Measurements from ENCODE around the gene CASP9. TPM values are rescaled to one million over a fixed set of nuclear protein-coding genes. Genes with fewer than 3 reads are reported as not detected.

Gene CASP9
- polyA plus RNA-seq, result 10 to 100 TPM; 12.7 to 22.0 (median 14.5) TPM

- H3K27ac ChIP-seq (ENCODE audit: low read depth, low read length), result peak within 1 kb of the TSS; percentile 91
- WGBS, 3 donors, result 0 to 1% (median 0%) methylated on average over 21 to 27 of the region's 27 CpGs
These were observed at the start of gene CASP9 for GRCh38 chr1:15524021-15524282. Gene CASP9, minus strand, starts transcription at chr1:15524215. Its CDS starts 15 bp downstream, at chr1:15524200.

- WGBS, 3 donors, result 83 to 87% (median 83%) methylated on average over 9 of the region's 9 CpGs
- H3K27ac ChIP-seq (ENCODE audit: low read depth, low read length), result no peak overlapping the region
These were observed 49.5 kb upstream of the CASP9 start for GRCh38 chr1:15573477-15573876.

GRCh38 chr1:15571266-15571665 is 47.3 kb upstream of the CASP9 start:
- no peak overlapping the region for H3K27ac ChIP-seq (ENCODE audit: low read depth, low read length)

GRCh38 chr1:15570861-15571260 is 46.8 kb upstream of the CASP9 start:
- WGBS, 3 donors, result 90 to 95% (median 94%) methylated on average over 1 of the region's 1 CpG
- no peak overlapping the region for H3K27ac ChIP-seq (ENCODE audit: low read depth, low read length)

GRCh38 chr1:15568387-15569073 is 44.5 kb upstream of the CASP9 start:
- H3K27ac ChIP-seq (ENCODE audit: low read depth, low read length), result no peak overlapping the region
- WGBS, 3 donors, result 92 to 93% (median 92%) methylated on average over 18 of the region's 18 CpGs

GRCh38 chr1:15559189-15559810 is 35.3 kb upstream of the CASP9 start:
- WGBS, 3 donors, result 43 to 91% (median 87%) methylated on average over 12 of the region's 12 CpGs
- H3K27ac ChIP-seq (ENCODE audit: low read depth, low read length), result no peak overlapping the region

- WGBS, 3 donors, result 90 to 96% (median 94%) methylated on average over 4 of the region's 4 CpGs
- H3K27ac ChIP-seq (ENCODE audit: low read depth, low read length), result no peak overlapping the region
These were observed 34.5 kb upstream of the CASP9 start for GRCh38 chr1:15558516-15558915.

- WGBS, 3 donors, result 88 to 96% (median 91%) methylated on average over 2 of the region's 2 CpGs
These were observed 33.6 kb upstream of the CASP9 start for GRCh38 chr1:15557594-15557993.

GRCh38 chr1:15557008-15557407 is 33.0 kb upstream of the CASP9 start:
- 85 to 94% (median 91%) methylated on average over 2 of the region's 2 CpGs for WGBS, 3 donors

More at GRCh38 chr1:15557594-15557993, 33.6 kb upstream of the CASP9 start:
- H3K27ac ChIP-seq (ENCODE audit: low read depth, low read length), result no peak overlapping the region

GRCh38 chr1:15550573-15550972 is 26.6 kb upstream of the CASP9 start:
- H3K27ac ChIP-seq (ENCODE audit: low read depth, low read length), result no peak overlapping the region
- 83 to 92% (median 88%) methylated on average over 6 of the region's 6 CpGs for WGBS, 3 donors

More at GRCh38 chr1:15557008-15557407, 33.0 kb upstream of the CASP9 start:
- H3K27ac ChIP-seq (ENCODE audit: low read depth, low read length), result no peak overlapping the region

GRCh38 chr1:15546641-15547040 is 22.6 kb upstream of the CASP9 start:
- no peak overlapping the region for H3K27ac ChIP-seq (ENCODE audit: low read depth, low read length)
- 92 to 95% (median 94%) methylated on average over 2 of the region's 2 CpGs for WGBS, 3 donors

GRCh38 chr1:15543589-15544568 is 19.9 kb upstream of the CASP9 start:
- WGBS, 3 donors, result 89 to 91% (median 90%) methylated on average over 12 of the region's 12 CpGs
- H3K27ac ChIP-seq (ENCODE audit: low read depth, low read length), result no peak overlapping the region

GRCh38 chr1:15543251-15543588 is 19.2 kb upstream of the CASP9 start:
- H3K27ac ChIP-seq (ENCODE audit: low read depth, low read length), result no peak overlapping the region
- 82 to 97% (median 97%) methylated on average over 5 of the region's 5 CpGs for whole genome bisulfite sequencing, 3 donors

GRCh38 chr1:15542388-15543250 is 18.6 kb upstream of the CASP9 start:
- no peak overlapping the region for H3K27ac ChIP-seq (ENCODE audit: low read depth, low read length)
- WGBS, 3 donors, result 80 to 94% (median 84%) methylated on average over 7 of the region's 7 CpGs

GRCh38 chr1:15541231-15541792 is 17.3 kb upstream of the CASP9 start:
- 71 to 96% (median 85%) methylated on average over 4 of the region's 4 CpGs for WGBS, 3 donors
- H3K27ac ChIP-seq (ENCODE audit: low read depth, low read length), result no peak overlapping the region

- WGBS, 3 donors, result 89 to 96% (median 90%) methylated on average over 8 of the region's 8 CpGs
These were observed 16.2 kb upstream of the CASP9 start for GRCh38 chr1:15540186-15540585.

GRCh38 chr1:15538771-15539170 is 14.8 kb upstream of the CASP9 start:
- WGBS, 3 donors, result 73 to 83% (median 76%) methylated on average over 6 of the region's 6 CpGs

More at GRCh38 chr1:15540186-15540585, 16.2 kb upstream of the CASP9 start:
- no peak overlapping the region for H3K27ac ChIP-seq (ENCODE audit: low read depth, low read length)

GRCh38 chr1:15531682-15532081 is 7.7 kb upstream of the CASP9 start:
- H3K27ac ChIP-seq (ENCODE audit: low read depth, low read length), result no peak overlapping the region
- WGBS, 3 donors, result 65 to 92% (median 75%) methylated on average over 2 of the region's 2 CpGs

More at GRCh38 chr1:15538771-15539170, 14.8 kb upstream of the CASP9 start:
- no peak overlapping the region for H3K27ac ChIP-seq (ENCODE audit: low read depth, low read length)

All from adipose tissue (tissue), 3 donors.